HG03064 (cell line): ENCODE results near the gene STEAP1B.
"Not testable (repeated sequence)": the region's sequence is repeated elsewhere in the genome, so short reads cannot be mapped to it uniquely, and the experiment has no call there.

Source experiments
- ATAC-seq: cut with Tn5 transposase; IDR thresholded peaks from one replicate; pipeline ENCODE4 v1.9.1; 2021; ENCODE audit warnings: low read depth; ENCODE audit not compliant: unreplicated experiment

Gene STEAP1B

DNA sequence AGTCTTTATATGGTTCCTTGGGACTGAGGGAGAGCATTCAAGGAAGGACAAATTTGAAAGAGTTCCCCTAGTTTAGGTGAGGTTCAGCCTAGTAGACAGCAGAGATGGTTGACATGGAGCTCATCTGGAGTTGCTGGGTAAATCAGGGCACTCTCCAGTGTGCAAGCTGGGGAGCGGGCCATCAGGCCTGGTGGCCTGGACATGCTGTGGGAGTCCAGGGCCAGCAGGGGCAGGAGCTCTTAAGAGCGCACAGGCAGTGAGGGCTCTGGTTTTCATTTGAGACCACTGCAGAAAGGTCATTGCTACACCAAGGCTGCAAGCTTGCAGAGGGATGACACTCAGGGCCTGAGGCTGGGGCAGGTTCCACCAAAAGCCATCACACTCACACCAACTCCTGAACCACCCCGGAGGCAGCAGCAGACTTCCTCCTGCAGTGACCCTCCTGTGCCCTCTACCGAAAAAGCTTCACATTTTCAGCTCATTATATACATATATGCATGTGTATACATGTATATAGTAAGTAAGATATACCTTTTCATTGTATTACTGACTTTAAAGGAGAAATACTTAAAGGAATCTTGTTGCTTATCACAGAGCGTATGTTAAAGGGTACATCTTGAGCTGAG, 39.5 kb downstream of the STEAP1B start:
- ATAC-seq = no peak

DNA sequence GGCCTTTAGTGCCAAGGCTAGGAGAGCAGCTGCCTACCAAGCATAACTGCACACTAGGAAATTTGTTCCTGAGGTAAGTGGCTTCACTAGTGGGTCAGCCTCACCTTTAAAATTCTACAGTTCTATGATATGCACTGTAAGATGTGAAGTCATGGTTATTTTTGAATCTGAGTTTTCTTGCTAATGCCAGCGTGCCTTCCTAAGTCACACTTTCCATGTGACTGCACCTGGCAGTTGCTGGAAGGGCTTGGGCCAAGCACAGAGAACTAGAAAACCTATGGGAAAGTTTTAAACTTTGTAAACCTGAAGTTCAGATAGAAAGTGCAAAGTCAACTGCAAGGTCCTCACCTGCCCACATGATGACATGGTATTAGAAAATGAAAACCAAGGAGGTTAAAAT, 42.5 kb downstream of the STEAP1B start:
- ATAC-seq = no peak

DNA sequence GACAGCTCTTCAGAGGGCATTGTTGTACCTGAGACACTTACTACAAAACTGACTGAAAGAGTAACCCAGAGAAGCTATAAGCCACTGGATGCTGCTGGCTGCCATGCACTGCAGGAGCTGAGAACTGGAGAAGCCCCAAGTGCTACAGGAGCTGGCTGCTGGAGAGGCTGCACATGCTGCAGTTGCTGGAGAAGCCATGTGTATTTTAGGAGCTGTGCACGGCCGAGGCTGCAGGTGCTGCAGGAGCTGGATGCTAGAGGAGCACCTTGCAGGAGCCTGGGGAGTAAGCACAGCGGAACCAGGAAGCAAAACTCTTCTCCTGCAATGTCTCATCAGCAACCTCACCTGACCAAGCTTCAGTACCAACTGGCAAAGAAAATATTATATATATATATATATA, 45.5 kb downstream of the STEAP1B start:
- no peak for ATAC-seq

DNA sequence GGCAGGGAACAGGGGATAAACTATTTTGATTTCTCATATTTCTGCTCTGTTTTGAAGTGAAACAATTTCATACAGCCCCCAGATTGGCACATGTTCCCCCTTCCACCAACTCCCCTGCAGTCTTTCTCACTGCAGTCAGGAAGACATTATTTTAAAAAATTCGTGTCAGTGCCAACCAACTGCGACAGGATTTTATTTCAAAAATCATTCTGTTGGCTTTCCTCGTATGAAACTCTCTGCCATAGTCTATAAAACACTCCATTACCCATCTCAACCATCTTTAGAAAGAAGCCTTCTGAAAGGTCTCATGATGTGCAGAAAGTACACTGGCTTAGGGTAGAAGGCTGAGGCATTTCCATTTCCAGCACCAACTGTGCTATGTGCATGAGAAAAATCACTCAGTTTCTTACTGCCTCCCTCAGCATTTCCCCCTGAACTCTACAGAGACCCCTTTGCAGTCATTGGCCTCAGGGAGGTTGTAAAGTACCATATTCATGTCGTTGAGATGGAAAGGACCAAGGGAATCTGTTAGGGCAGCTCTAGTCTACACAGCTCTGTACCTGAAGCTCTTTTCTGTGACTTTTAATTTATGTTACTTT, 46.9 kb downstream of the STEAP1B start:
- no peak for ATAC-seq

DNA sequence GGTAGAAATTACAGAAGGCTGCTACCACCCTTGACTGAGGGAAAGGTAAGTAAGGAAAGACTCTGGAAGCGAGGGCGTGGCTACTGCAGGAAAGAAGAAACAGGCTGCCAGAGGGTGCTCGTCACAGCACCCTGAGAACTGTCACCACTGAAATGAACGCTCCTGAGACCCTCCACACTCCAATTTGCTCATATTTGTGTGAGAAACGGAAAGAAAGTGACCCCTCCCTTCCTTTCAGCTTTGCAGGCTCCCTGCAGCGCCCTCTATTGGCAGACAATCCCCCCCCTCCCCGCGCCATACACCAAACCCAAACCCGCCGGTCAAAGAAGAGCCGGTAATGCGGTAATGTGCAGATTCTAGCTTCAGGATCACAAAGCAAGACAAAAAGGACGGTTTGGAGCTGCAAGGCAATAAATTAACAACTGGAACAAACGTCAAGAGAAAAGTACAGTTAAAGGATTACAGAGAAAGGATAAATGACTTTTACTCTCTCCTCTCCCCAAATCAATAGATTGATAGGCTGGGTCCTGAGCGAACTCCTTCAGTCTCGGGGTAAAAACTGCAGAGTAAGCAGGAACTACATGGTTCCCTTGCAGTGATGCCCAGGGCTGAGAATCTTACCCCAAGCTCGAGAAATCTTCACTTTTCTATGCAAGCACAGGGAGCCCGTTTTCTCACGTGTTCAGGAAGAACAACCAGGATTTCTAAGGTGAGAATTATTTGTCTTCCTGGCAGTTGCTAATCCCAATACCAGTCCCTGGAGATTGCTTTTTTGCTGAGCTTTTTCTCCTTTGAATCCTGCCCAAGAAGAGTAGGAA, 47.6 kb downstream of the STEAP1B start:
- no peak for ATAC-seq

DNA sequence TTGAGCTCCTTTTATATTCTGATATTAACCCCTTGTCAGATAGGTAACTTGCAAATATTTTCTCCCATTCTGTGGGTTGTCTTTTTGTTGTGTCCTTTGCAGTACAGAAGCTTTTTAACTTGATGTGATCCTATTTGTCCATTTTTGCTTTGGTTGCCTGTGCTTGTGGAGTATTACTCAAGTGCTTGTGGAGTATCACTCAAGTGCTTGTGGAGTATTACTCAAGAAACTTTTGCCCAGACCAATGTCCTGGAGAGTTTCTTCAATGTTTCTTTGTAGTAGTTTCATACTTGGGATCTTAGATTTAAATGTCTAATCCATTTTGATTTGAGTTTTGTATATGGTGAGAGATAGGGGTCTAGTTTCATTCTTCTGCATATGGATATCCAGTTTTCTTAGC, 50.0 kb downstream of the STEAP1B start:
- ATAC-seq = not testable (repeated sequence)

DNA sequence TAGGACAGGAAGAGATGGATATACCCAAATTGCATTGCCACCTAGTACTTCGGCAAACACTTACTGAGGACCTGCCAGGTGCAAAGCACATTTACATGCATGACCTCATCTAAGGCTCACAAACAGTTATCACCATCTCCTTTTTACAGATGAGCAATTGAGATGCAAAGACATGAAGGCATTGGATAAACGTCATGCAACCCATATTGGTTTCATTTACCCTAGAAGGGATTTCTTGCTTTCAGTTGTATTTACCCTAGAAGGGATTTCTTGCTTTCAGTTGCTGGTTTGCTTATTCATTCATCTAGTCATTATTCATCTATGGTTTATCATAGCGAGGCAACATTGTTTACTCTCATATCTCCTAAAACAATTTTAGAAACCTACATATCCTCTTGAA, 52.2 kb downstream of the STEAP1B start:
- peak; percentile 65 for ATAC-seq

DNA sequence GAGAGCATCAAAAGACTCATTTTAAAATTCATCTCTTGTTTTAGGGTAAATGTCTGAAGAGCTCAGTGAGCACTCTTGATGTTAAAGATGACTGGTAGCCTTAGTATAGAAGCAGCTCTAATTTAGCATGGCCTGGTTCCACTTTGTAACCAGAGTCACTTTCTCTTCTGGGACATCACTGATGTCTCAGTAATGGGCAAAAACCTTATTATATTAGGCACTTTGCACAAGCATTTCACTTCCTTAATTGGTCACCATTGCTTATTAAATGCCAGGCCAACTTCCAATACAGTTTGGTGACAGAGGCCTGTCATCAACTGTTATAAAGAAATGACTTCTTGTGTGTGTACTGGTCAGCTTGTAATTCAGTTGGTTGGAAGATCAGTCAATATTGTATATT, 53.0 kb downstream of the STEAP1B start:
- no peak for ATAC-seq

DNA sequence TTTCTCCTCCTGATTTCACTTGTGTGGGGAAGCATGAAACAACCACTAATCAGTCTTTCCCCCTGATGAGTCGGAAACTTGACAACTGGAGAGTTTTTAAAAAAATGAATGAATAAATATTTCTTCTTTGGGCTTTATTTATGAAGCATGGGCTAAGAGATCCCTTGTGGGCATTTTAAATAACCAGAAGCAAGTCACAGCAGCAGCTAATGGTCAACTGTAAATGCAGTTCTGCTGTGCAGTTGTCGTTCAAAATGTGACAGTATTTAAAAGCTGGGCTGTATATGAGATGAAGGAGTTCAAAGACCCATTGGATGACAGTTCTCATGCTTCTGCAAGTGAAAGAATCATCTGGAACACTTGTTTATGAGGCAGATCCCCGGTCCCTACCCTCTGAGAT, 54.1 kb downstream of the STEAP1B start:
- ATAC-seq = no peak

DNA sequence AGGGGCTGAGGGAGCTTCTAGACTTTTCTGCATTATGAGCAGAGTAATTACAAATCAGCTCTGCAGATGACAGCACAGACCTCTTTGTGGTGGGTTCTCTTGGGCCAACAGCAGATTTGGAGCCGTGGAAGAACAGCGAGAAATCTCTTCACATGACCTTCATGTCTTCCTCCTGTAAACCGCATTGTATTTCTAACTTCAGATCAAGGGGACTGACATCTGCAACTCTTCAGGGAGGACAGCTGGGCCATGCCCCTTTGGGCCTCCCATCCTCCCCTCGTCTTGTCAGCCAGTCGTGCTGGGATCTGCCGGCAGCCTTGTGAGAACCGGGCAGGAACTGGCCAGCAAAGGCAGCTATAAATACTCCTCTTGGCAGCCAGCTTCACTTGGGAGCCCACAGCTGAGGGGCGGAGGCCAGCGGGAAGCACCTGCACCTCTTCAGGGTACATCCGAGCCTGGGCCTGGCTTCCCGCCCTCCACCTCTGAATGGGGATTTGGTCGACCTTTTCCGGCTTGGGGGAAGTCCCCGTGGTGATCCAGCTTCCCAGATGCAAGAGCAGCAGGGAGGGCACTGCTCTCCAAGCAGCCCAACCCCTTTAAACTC, 54.7 kb downstream of the STEAP1B start:
- ATAC-seq = peak; percentile 28

DNA sequence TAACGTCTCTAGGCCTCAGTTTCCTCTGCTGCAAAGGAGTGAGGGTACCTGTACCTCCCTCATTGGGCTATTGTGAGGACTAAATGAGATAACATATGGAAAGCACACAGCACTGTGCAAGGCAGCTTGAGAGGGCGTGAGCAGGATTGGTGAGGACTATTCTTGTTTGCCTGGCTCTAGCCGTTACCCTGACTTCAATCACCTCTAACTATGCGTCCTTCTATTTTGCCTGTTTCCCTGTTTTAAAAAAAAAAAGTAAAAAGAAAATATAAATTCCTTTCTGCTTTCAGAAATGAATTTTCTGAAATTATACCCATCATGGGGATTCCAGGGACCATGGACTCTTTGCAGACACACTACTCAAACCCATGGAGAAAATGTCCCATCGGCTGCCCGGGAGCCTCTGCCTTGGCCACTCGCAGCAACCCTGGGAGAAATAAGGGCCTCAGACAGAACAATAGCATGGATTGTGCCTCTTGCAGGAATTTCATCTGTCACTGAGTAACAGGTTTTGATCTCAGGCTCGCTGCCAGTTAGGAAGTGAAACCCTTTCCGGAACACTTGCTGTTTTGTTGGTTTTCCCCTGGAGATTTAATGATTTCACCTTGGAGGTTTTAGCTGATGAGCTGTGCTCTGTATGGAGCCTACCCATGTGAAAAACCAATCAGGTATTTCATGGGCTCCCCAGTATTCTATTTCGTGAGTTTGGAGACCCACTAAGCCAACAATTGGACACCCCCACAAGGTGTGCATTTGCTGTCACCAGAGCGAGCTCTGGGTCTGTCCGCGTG, 55.6 kb downstream of the STEAP1B start:
- ATAC-seq = no peak

DNA sequence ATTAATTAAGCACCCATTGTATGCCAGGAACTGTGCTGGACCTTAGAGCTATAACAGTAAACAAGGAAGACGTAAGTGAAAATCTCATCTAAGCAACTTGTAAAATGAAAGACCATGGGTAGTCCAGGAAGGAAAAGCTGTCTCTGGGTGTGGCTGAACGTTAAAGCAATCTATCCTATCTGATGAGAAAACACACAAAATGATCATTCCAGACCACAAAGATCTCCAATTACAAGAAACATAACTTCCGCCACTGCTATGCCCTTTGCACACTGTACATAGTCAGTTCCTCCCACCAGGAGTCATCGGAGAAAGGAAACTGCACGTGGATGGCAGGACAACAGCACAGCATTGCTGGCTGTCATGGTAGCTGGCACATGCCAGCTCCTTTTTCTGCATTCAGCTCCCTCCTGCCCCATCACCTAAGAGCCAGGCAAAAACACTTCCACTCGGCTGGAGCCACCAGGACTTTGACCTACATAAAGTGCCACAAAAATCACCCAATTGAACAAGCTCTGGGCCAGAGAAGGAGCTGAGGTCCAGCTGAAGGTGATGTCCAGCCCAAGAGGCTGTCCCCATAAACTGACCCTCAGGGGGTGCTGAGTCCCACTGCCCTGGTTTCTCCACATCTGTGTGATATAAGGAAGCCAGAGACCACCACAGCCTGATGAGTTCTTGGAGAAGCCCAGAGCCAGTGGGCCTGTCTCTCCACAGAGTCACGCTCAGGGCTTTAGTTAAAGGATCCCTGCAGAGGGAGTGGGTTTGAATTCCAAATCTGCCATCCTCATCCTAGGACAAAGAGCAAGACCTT, 56.4 kb downstream of the STEAP1B start:
- no peak for ATAC-seq

DNA sequence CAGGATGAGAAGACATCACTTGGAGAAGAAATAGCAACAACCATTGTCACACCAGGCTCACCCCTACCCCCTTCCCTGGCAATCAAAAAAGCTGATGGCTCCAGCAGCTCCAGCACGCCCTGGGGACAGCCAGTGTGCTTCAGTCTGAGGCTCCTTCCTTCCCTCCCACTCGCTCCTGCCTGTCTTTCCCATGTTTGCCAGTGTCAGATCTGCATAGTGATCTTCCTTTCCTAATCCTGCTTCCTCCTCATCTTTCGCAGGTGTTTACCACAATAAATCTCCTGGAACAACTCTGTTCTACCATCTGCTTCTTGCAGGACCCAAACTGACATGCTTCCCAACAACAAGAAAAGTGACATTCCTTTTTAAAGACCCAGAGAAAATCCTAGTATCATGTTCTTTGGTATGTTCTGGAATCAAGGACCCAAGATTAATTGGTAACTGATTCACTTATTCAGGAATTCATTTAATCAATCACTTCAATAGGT, 57.1 kb downstream of the STEAP1B start:
- ATAC-seq = no peak

DNA sequence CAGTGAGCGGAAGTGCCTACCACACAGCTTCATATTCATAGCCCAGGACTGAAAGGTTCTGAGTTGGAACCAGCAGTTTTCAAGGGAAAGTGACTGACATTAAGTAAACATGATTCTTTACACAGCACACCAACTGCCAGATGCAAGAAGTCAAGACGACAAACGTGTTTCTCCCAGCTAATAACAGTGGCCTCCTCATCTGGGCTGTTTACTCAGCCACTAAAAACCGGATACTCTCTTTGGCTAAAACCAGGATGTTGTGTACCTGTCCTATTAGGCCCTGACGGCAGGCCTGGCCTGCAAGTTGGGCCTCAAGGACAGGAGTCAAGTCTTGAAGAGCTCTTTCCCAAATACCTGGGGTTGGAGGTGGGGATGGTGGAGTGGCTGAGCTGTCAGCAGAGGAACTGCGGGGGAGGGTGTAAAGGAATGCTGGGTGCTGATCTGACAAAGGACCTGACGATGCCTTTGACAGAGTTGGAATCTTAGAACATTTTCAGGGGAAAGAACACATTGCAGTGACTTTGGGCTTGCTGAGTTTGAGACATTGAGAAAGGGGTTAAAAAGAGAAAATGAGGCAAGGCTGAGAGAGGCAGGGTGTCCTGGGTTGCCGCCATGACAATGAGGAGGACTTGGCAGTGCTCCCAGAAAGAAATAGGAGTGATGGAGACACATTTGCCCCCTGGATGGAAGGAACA, 57.7 kb downstream of the STEAP1B start:
- no peak for ATAC-seq

DNA sequence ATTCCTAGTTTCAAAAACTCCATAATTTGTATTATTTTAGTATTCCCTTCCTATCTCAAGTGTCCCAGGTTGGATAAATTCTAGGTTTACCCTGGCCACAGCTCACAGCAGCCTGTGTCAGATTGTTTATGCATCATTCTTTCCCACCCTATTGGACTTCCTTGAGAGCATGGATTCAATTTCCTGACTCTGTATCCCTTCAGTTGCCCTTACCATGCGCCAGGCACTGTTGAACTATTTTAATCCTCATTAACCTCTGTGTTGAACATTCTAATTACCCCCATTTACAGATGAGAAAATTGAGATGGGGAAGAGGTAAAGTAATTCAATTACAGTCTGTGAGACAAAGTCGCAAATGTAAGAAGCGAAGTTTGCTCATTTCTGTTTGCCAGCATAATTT, 58.8 kb downstream of the STEAP1B start:
- no peak for ATAC-seq

DNA sequence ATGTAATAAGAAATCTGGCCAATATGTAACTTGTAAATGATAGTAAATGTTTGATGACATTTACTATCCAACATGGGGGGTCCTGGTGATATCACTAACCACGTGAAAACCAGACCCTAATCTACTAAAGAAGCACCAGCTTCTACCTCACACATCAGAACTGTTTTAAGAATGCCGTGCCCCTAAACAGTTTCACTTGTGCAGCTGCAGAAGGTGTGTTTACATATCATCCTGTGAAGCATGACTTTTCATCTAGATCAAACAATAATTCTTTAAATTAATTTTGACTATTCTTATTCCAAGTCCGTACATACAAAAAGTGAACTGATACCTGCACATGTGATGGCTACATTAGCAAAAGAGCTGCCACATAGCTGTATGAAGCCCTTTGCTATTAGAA, 61.0 kb downstream of the STEAP1B start:
- ATAC-seq = peak; percentile 56

DNA sequence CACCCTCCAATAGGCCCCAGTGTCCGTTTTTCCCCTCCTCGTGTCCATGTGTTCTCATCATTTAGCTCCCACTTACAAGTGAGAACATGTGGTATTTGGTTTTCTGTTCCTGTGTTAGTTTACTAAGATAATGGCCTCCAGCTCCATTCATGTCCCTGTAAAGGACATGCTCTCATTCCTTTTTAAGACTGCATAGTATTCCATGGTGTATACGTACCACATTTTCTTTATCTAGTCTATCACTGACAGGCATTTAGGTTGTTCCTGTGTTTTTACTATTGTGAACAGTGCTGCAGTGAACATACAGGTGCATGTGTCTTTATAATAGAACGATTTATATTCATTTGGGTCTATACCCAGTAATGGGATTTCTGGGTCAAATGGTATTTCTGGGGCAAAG, 63.4 kb downstream of the STEAP1B start:
- not testable (repeated sequence) for ATAC-seq

DNA sequence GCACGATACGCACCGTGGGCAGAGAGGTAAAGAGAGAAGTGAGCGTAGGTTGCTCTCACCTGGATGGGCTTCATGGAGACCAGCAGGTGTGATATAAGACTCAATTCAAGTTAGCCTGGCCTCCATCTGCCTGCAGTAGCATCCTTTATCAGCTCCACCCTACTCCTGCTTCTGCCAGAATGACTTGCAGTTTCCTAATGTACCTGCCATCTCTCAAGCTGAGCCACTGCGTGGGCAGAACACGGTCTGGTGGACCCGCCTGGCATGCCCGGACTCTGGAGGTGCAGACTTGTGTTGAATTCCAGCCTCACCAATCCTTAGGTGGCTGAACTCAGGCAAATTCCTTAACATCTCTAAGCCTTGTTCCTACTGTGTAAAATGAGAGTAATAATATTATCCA, 64.3 kb downstream of the STEAP1B start:
- no peak for ATAC-seq

DNA sequence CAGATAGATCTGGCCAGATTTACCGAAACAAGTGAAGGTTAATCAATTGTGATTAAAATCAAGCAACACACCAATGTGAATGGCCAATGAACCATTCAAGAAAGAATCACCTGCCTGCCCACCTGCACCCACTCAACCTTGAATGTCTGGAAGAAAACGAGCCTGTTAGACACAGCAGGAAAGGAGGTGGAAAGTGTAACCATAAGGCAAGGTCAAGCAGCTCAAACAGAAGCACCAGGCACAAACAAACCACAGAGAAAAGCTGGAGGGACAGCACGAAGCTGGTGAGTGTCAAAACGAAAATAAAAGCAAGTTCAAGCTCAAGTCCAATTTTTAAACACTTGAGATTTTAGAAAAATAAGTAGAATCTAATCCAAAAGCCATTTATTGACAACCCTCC, 64.9 kb downstream of the STEAP1B start:
- ATAC-seq = peak; percentile 83
